K562 treated with DMSO at 1 percent for 48 hours (cell line): ENCODE measurements around the gene HTN3. TPM values are rescaled to one million over a fixed set of nuclear protein-coding genes. Genes with fewer than 3 reads are reported as not detected.

Experiments used
- total RNA-seq: library from RNA; unstranded; fragments of 300-600 nt; gene quantifications from 2 replicates; pipeline ENCODE4 v1.2.3, GENCODE V29; 2022; ENCODE audit warnings: low replicate concordance; ENCODE audit errors: extremely low read depth

Gene HTN3
- total RNA-seq: not detected in 2 replicates

DNA sequence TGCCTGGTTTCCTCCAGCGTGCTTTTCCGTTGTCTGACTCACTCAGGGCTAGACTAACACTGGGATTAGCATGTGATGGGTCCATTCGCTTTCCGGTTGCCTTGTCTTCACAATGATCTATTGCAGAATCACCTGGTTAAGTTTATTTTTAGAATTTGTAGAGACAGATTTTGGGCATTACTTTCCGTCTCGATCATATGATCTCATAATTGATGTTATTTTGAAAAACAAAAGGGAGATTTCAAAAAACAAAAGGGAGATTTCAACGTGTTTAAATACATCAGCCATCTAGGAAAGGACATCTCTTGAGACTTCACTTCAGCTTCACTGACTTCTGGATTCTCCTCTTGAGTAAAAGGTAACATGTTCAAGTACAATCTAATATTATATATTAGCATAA, at the start of gene HTN3:
TSS of gene HTN3 (plus strand) at position 301 of the 400 bp plus-strand sequence. CDS start 2,282 bp downstream, outside the sequence.

DNA sequence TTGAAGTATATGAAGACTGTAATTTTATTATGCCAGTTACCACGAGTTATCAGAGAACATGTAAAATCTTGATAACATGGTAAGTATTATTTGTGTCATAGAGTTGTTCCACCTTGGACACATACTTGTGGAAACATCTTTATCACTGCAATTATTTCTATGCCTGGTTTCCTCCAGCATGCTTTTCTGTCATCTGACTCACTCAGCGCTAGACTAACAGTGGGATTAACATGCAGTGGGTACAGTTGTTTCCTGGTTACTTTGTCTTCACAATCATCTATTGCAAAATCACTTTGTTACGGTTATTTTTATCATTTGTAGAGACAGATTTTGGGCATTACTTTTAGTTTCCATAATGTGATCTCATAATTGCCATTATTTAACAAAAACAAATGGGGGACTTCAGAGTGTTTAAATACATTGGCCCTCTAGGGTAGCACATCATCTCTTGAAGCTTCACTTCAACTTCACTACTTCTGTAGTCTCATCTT, 32.7 kb upstream of the HTN3 start, which contains the start of gene STATH:
TSS of gene STATH (plus strand) at position 441 of the 491 bp plus-strand sequence. CDS start 2,472 bp downstream, outside the sequence.

DNA sequence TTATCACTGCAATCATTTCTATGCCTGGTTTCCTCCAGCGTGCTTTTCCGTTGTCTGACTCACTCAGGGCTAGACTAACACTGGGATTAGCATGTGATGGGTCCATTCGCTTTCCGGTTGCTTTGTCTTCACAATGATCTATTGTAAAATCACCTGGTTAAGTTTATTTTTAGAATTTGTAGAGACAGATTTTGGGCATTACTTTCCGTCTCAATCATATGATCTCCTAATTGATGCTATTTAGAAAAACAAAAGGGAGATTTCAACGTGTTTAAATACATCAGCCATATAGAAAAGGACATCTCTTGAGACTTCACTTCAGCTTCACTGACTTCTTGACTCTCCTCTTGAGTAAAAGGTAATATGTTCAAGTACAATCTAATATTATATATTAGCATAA, 21.9 kb downstream of the HTN3 start, which contains the start of gene HTN1:
TSS of gene HTN1 (plus strand) at position 301 of the 400 bp plus-strand sequence. CDS start 2,639 bp downstream, outside the sequence.

Other genes starting within 250 kb of the HTN3 start
- gene SULT1E1, start 168.3 kb upstream of the HTN3 start, total RNA-seq: not detected in 2 replicates
- not detected in 2 replicates for gene CSN1S1, start 97.4 kb upstream of the HTN3 start, total RNA-seq
- gene CSN2, start 62.7 kb upstream of the HTN3 start, total RNA-seq: not detected in 2 replicates
- not detected in 2 replicates for gene STATH, start 32.5 kb upstream of the HTN3 start, total RNA-seq
- gene HTN1, start 22.0 kb downstream of the HTN3 start, total RNA-seq: not detected in 2 replicates
- not detected in 2 replicates for gene PRR27, start 125.8 kb downstream of the HTN3 start, total RNA-seq
- not detected in 2 replicates for gene ODAM, start 167.3 kb downstream of the HTN3 start, total RNA-seq
- gene FDCSP, start 197.7 kb downstream of the HTN3 start, total RNA-seq: not detected in 2 replicates
- gene CSN3, start 214.1 kb downstream of the HTN3 start, total RNA-seq: not detected in 2 replicates